HS-27A (cell line): ENCODE results near the gene GPS2.

Experiments used
- DNase-seq: peaks from one replicate; pipeline ENCODE4 v3.0.0-alpha.2; 2012; ENCODE audit warnings: low read depth, missing footprints

Gene GPS2, protein sequence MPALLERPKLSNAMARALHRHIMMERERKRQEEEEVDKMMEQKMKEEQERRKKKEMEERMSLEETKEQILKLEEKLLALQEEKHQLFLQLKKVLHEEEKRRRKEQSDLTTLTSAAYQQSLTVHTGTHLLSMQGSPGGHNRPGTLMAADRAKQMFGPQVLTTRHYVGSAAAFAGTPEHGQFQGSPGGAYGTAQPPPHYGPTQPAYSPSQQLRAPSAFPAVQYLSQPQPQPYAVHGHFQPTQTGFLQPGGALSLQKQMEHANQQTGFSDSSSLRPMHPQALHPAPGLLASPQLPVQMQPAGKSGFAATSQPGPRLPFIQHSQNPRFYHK

DNA sequence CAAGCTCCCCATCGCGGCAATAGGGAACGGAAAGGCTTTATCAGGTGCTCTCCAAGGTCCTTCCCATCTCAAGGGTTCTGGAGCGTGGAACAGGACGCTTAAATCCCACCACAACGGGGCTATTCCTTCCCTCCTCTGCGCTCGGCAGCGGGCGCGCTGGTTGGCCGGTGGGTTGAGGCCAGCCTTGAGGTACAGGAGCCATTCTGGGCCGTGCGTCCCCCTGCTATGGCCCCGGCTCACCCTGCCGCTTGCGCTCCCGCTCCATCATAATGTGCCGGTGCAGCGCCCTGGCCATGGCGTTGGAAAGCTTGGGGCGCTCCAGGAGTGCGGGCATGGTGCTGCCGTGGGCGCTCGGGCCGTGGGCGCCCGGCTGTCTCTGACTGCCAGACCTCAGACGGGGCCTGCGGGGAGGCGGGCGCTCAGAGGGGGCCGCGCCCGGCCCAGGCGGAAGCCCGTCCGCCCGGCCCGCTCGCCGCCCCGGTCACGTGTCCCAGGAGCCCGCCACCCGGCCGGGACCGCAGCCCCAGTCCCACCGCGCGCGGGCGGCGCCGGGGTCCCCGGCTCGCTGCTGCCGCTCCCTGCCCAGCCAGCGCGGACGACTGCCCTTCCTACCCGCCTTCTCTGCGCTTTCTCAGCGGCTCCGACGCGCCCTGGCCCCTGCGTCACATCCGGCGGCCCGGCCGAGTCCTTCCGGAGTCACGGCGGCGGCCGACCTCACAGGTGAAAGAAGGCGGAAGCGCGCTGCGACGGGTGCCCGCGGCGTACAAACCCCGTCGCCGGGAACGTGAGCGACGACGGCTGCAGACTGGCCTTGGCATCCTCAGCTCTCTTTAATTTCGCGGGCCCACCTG, at the start of gene GPS2:
TSS of gene GPS2 (minus strand) at position 642 of the 851 bp plus-strand sequence. CDS start at position 334, 308 bp downstream.
- DNase-seq = no peak

DNA sequence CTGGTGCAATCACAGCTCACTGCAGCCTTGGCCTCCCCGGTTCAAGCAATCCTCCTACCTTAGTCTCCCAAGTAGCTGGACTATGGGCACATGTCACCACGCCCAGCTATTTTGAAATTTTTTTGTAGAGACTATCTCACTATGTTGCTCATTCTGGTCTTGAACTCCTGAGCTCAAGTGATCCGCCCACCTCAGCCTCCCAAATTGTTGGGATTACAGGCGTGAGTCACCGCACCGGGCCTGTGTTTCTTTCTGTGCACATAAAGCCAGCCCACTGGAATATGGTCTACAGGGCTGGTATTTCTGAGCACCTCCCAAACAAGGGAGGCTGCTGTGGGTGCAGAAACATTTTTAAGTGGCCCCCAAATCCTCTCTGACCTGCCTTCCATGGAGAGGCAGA, 48.2 kb upstream of the GPS2 start:
- no peak for DNase-seq

- no peak for DNase-seq
These were observed 46.7 kb upstream of the GPS2 start for GRCh38 chr17:7361906-7362305.

DNA sequence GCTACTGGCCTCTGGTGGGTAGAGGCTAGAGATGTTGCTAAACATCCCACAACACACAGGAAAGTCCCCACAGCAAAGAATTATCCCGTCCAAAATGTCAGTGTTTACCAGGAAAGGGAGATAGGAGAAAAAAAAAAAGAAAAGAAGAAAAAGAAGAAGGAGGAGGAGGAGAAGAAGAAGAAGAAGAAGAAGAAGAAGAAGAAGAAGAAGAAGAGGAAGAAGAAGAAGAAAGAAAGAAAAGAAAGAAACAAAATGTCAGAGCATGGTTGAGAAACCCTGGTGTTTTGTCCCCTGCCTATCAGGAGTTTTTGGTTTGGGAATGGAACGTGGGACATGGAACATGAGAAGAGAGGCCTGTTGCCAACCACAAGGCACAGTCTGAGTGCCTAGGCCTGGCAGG, 42.2 kb upstream of the GPS2 start:
- DNase-seq = no peak

GRCh38 chr17:7356756-7357155, 41.6 kb upstream of the GPS2 start:
- no peak for DNase-seq

DNA sequence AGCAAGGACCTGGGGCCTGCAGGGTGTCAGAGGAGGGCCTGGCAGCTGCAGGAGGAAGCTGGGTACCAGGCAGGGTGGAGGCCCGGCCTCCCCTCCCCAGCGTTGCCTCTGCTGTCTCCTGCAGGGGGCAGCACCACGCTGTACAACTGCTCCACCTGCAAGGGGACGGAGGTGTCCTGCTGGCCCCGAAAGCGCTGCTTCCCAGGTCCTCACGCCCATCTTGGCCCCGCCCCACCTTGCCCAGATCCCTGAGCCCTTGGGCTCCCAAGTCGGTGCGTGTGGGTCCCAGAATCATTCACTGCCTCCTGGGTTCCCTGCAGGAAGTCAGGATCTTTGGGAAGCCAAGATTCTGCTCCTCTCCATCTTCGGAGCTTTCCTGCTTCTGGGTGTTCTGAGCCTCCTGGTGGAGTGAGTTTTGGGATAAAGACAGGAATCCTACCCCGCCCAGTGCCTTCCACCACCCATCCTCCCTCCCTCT, 41.0 kb upstream of the GPS2 start:
- DNase-seq = no peak

GRCh38 chr17:7355573-7355972, 40.4 kb upstream of the GPS2 start:
- no peak for DNase-seq

DNA sequence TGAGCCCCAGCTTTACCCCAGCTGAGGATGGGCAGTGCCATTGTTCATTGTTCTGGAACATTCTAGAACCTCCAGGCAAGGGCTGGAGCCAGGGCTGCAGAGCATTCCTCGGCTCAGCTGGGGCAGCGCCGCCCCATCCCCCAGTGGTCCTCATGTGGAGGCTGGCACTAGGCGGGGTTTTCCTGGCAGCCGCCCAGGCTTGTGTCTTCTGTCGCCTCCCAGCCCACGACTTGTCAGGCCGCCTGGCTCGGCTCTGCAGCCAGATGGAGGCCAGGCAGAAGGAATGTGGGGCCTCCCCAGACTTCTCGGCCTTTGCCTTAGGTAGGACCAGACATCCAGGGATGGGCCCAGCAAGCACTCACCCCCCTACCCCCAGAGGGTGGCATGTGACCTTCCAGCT, 39.9 kb upstream of the GPS2 start, which contains the start of gene TMEM95:
TSS of gene TMEM95 (plus strand) at position 104 of the 400 bp plus-strand sequence. CDS start at position 153, 49 bp downstream.
- no peak for DNase-seq

DNA sequence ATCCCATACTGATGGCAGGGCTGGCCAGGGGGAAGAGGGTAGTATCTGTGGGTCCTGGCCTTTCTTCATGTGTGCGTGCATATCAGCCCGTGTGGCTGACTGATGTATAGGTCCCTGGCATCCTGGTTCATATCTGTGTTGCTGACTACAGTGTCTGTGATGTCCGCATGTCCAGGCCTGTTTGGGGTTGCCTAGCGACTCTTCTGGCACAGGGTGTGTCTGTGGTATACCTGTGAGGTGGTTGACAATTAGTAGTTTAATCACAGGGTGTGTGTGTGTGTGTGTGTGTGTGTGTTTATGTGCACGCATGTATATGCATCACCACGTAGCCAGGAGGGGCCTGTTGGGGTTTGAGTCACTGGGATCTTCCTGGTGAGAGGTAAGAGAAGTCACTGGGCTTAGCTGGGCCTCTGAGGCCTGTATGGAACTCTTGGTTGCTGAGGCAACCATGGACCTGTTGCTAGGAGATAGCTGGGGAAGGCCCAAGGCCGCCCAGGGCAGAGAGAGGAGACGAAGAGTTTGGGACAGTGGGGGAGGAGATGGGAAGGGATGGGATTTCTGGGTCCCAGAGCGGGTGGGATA, 39.2 kb upstream of the GPS2 start:
- DNase-seq = no peak

DNA sequence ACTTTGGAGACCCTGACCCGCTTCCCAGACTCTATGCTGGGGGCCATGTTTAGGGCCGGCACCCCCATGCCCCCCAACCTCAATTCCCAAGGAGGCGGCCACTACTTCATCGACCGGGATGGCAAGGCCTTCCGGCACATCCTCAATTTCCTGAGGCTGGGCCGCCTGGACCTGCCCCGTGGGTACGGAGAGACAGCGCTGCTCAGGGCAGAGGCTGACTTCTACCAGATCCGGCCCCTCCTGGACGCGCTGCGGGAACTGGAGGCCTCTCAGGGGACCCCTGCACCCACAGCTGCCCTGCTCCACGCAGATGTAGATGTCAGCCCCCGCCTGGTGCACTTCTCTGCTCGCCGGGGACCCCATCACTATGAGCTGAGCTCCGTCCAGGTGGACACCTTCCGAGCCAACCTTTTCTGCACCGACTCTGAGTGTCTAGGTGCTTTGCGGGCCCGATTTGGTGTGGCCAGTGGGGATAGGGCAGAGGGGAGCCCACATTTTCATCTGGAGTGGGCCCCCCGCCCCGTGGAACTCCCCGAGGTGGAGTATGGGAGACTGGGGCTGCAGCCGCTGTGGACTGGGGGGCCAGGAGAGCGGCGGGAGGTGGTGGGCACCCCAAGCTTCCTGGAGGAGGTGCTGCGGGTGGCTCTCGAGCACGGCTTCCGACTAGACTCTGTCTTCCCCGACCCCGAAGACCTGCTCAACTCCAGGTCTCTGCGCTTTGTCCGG, 37.9 kb upstream of the GPS2 start:
- DNase-seq = no peak

DNA sequence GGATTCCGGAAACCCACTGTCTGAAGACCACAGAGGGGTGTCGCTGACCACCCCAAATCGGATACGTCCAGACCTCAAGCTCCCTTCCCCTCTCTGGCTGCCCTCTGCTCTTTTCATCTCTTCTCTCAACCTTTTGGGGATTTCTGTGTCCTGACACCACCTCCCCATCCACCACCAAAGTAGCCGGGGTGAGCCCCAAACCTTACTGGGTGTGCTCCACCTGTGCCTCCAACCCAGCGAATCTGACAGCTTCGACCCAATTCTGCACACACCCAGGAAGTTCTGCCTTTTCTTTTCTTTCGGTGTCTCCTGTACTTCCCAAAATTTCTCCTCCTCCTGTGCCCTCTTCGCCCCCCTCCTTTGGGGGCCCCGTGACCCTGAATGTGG, 37.3 kb upstream of the GPS2 start:
- DNase-seq = no peak

DNA sequence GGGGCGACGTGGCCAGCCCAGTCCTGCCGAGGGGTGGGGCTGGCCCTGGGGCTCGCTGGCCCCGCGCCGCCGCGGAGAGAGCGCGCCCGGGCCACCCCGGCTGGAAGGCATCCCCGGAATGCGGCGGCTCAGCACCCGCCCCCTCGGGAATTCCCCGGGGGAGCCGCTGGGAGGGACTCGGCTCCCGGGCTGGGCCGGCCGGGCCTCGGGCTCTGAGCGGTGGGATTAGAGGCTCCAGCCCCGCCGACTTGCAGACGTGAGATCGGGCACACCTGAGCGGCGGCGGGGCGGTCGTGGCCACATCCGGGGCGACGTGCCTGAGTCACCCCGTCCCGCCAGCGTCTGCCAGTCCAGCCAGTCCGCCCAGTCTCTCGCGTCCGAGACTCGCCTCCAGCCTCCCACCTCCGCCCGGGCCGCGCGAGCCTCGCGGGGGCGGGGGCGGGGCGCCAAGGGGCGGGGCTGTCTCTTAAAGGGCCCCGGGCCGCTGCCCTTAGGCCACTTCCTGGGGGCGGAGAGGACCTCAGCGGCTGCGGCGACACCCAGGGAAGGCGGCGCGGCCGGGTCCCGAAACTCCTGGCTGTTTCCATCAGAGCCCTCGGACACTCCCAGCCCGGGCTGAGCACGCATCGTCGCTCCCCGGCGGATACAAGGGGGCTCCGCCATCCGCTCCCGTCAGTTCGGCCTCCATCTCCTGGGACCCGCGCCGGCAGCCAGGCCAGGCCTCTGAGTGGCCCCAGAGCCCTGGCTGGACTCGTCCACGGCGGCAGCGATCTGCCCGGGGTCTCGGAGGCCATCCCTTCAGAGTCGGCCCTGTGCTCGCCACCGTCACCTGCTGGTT, 36.7 kb upstream of the GPS2 start, which contains the start of gene KCTD11:
TSS of gene KCTD11 (plus strand) at position 498 of the 838 bp plus-strand sequence.
- peak; percentile 52 for DNase-seq

DNA sequence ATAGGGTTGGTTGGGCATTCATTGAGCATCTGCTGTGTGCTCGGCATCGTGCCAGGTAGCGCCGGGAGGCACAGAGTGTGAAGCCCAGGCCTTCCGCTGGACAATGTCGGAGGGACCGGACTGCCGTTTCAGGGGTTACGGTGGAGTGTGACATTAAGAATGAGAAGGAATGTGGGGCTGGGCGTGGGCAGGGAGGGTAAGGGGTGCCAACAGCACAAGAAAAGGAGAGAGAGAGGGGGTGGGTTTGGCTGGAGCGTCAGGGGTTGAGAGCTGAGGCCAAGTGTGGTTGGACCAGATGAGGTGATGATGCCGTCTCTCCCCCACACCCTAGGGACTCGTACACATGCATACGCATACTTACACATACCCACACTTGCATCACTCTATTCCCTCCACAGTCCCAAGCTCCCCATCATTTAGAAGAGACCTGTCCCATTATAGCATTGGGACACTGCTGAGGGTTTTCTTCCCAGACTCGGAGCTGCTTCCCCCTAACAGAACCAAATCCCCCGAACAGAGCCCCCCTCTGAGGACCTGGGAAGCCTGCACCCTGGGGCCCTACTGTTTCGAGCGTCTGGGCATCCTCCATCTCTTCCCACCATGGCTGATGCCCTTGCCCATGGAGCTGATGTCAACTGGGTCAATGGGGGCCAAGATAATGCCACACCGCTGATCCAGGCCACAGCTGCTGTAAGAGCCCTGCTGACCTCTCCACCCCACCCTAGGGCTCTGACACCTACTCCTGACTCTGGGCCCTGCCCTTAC, 33.5 kb upstream of the GPS2 start:
- no peak for DNase-seq

DNA sequence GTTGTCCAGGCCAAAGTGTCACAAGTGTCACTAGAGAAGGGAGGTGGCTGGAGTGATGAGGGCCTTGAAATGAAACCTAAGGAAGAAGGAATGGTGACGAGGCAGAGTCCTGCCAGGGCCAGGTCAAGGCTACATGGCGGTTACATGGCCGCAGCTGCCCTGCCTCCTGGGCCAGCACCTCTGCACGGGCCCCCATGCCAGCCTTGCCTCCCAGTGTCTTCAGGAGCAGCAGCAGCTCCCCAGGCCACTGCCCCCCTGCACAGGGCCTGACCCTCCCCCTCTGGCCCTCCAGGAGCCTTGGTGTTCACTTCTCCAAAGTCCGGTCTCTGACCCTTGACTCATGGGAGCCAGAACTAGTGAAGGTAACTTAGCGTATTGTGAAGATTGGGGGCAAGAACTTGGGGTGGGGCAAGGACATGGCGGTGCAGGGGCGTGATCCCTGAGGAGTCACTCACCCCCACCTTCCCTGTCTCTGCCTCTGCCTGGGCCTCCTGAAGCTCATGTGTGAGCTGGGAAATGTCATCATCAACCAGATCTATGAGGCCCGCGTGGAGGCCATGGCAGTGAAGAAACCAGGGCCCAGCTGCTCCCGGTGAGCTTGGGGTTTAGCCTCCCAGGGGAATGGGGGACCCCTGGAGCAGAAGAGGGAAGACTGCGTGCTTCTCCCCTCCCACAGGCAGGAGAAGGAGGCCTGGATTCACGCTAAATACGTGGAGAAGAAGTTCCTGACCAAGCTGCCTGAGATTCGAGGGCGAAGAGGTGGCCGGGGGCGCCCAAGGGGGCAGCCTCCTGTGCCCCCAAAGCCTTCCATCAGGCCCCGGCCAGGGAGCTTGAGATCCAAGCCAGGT, 32.7 kb upstream of the GPS2 start:
- DNase-seq = no peak

DNA sequence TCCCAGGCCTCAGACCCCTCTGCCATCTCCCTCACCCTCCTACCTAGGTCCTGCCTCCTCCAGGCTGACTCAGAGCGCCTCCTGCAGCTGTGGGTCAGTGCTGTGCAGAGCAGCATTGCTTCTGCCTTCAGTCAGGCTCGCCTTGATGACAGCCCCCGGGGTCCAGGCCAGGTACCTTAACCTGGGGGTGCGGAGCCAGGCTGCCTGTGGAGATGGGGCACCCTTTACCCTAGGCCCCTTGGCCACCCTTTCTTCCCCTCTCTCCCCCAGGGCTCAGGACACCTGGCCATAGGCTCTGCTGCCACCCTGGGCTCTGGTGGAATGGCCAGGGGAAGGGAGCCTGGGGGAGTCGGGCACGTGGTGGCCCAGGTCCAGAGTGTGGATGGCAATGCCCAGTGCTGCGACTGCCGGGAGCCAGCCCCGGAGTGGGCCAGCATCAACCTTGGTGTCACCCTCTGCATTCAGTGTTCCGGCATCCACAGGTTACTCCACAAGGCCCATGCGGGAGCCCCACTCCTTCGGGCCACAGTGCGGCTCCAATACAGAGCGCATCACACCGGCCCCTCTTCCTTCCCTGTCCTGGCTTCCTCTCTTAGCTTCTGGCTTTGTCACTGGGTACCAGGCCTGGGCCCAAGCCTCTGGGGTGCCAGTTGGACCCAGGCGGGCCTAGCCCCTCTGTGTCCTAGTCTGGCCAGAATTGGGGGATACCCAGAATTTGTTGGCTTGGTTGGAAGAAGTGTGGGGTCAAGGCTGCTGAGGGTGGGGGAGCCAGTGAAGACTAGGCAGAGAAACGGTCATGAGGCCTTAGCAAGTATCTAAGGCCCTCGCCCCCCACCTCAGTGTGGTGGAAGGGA, 31.8 kb upstream of the GPS2 start:
- DNase-seq = no peak

- no peak for DNase-seq
These were observed 28.1 kb upstream of the GPS2 start for GRCh38 chr17:7343250-7343649.

DNA sequence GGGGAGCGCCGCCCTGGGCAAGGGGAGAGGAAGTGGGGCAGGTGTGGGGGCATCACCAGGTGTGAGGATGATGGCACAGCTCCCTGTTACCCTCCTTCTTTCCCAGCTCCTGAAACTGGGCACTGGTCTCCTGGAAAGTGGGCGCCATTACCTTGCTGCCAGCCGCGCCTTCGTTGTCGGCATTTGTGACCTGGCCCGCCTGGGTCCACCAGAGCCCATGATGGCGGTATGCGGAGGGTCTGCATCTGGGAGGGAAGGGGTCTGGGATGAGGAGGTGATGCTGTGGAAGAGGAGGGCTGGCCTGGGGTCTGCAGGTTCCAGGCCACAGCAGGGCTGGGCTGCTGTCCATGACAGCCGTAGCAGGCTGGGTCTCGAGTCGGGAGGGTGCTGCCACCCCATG, 26.7 kb upstream of the GPS2 start:
- DNase-seq = no peak

DNA sequence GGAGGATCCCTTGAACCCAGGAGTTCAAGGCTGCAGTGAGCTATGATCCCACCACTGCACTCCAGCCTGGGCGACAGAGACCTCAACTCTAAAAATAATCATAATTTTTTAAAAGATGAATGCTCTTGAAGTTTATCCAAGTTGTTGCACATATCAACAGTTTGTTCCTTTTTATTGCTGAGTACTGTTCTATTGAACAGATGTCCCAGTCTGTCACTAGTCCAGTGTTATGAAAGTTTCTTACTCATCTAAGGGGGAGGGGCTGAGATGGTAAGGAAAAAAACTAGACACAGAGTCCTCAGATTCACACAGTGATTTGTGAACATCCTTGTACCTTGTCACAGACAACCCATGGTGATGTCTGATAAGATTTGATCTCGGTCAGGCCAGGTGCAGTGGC, 25.0 kb upstream of the GPS2 start:
- no peak for DNase-seq
